Measurements from ENCODE around the gene ARHGEF3.
A peak's percentile ranks its signal among the peaks of the same experiment; 100 is the strongest.

The ARHGEF3 gene

GRCh38 chr3:56801662-56802377 lies at the start of gene ARHGEF3:
Gene ARHGEF3, minus strand, starts transcription at chr3:56801949. Its CDS starts 151 bp downstream, at chr3:56801798.
- DNase-seq: peak; percentile 91

GRCh38 chr3:56849698-56850097 lies 47.9 kb upstream of the ARHGEF3 start:
- no peak for DNase-seq

GRCh38 chr3:56845505-56845904 lies 43.8 kb upstream of the ARHGEF3 start:
- no peak for DNase-seq

GRCh38 chr3:56844536-56844935 lies 42.8 kb upstream of the ARHGEF3 start:
- DNase-seq: no peak

GRCh38 chr3:56839784-56840715 lies 38.3 kb upstream of the ARHGEF3 start:
- DNase-seq: no peak

- DNase-seq: no peak
Observed at GRCh38 chr3:56838448-56838847, 36.7 kb upstream of the ARHGEF3 start.

- no peak for DNase-seq
Observed at GRCh38 chr3:56837196-56837955, 35.6 kb upstream of the ARHGEF3 start.

- DNase-seq: no peak
Observed at GRCh38 chr3:56836276-56837163, 34.8 kb upstream of the ARHGEF3 start.

GRCh38 chr3:56835650-56836227 lies 34.0 kb upstream of the ARHGEF3 start:
- DNase-seq: no peak

GRCh38 chr3:56833536-56833935 lies 31.8 kb upstream of the ARHGEF3 start:
- DNase-seq: no peak

- no peak for DNase-seq
Observed at GRCh38 chr3:56833022-56833421, 31.3 kb upstream of the ARHGEF3 start.

- no peak for DNase-seq
Observed at GRCh38 chr3:56831572-56831971, 29.8 kb upstream of the ARHGEF3 start.

- no peak for DNase-seq
Observed at GRCh38 chr3:56830884-56831283, 29.1 kb upstream of the ARHGEF3 start.

- no peak for DNase-seq
Observed at GRCh38 chr3:56829533-56829932, 27.8 kb upstream of the ARHGEF3 start.

GRCh38 chr3:56826831-56827722 lies 25.3 kb upstream of the ARHGEF3 start:
- no peak for DNase-seq

- no peak for DNase-seq
Observed at GRCh38 chr3:56825567-56826438, 24.1 kb upstream of the ARHGEF3 start.

- DNase-seq: no peak
Observed at GRCh38 chr3:56823984-56824703, 22.4 kb upstream of the ARHGEF3 start.

GRCh38 chr3:56823421-56823926 lies 21.7 kb upstream of the ARHGEF3 start:
- DNase-seq: no peak

GRCh38 chr3:56822501-56822900 lies 20.8 kb upstream of the ARHGEF3 start:
- no peak for DNase-seq
